ENCODE data around the gene ZNF579.
"Not testable (repeated sequence)": the region's sequence is repeated elsewhere in the genome, so short reads cannot be mapped to it uniquely, and the experiment has no call there.

The ZNF579 gene

DNA sequence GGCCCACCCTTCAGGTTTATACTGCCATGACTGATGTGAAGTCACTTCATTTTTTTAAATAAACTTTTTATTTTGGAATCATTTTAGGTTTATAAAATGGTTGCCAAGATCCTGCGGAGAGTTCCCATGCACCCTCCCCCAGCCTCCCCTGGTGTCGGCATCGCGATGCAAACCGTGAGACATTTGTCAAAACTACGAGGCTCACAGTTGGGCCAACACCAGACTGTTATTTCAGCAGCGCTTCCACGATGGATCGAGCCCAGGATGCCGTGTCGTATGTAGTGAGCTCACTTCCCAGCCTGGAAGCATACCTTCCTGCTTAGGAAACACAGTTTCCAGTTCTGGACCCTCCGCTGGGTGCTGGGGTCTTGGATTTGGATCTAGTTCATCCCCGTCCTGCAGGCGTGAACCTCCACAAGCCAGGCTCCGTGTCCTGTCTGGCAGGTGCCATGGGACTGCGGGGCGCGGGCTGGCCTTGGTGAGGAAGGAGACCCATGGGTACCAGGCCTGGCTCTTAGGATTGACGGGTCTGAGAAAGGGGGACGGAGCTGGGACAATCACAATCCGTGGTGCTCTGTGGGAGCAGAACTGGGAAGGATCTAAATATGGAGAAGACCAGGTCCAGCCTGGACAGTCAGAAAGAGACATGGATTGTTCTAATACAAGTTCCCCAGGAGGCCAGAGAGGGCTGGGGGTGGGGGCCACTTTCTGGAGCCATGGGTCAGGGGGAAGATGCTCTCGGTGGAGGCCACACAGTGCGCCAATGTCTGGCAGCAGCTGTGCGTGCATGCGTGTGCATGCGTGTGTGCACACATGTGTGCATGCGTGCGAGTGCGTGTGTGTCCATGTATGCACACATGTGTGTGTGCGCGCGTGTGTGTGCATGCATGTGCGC is 41.3 kb downstream of the ZNF579 start:
- DNase-seq (ENCODE audit: low read depth): no peak

DNA sequence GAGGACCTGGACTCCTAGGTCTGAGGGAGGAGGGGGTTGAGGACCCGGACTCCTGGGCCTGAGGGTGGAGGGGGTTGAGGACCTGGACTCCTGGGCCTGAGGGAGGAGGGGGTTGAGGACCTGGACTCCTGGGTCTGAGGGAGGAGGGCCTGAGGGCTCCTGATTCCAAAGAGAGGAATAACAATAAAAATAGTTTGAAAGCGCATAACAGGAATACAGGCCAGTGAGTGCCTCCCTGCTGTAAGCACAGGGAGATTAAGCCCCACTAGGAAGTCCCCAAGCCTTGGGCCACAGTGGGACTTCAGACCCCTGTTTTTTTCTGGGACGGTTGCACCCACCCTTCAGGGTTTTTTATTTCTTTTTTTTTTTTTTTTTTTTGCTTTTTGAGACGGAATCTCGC is 42.5 kb downstream of the ZNF579 start:
- no peak for DNase-seq (ENCODE audit: low read depth)

GRCh38 chr19:55537741-55538111 is 42.9 kb downstream of the ZNF579 start:
- no peak for DNase-seq (ENCODE audit: low read depth)

DNA sequence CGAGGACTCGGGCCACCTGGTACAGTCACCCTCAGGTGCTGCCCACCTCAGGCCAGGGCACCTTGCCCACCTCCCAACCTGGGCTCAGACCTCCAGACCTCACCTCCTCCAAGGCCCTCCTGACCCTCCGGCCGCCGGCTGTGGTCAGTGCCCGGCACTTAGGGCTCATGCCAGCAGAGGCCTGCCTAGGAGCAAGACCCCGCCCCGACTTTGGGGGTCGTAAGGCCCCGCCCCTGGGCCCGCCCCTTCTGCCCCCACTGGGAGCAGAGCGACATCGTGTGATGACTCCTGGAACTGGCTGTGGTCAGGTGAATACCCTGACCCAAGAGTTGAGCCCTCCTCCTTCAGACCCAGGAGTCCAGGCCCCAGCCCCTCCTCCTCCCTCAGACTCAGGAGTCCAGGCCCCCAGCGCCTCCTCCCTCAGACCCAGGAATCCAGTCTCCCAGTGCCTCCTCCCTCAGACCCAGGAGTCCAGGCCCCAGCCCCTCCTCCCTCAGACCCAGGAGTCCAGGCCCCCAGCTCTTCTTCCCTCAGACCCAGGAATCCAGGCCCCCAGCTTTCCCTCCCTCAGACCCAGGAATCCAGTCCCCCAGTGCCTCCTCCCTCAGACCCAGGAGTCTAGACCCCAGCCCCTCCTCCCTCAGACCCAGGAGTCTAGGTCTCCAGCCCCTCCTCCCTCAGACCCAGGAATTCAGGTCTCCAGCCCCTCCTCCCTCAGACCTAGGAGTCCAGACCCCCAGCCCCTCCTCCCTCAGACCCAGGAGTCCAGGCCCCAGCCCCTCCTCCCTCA is 43.5 kb downstream of the ZNF579 start, which contains the start of gene SBK2:
Gene SBK2, minus strand, starts transcription at position 183 of the 790 bp plus-strand sequence. CDS start 839 bp downstream, outside the sequence.
- no peak for DNase-seq (ENCODE audit: low read depth)

DNA sequence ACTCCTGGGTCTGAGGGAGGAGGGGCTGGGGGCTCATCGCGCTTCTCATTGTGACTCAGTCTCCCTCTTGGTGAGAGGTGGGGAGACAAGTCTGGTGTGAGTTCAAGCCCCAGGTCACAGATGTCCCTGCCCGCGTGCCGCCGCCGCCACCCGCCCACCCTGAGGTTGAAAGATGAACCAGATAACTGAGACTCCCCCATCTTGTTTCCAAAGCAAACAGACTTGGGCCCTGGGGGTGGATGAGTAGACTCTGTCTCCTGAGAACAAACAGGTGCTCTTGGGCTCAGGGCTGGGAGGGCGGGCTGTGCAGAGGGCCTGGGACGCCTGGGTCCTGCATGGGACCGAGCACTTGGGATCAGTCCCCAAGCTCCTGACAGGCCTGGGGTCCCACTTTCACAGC is 44.3 kb downstream of the ZNF579 start:
- no peak for DNase-seq (ENCODE audit: low read depth)

- no peak for DNase-seq (ENCODE audit: low read depth)
These were observed 44.7 kb downstream of the ZNF579 start for GRCh38 chr19:55535965-55536350.

DNA sequence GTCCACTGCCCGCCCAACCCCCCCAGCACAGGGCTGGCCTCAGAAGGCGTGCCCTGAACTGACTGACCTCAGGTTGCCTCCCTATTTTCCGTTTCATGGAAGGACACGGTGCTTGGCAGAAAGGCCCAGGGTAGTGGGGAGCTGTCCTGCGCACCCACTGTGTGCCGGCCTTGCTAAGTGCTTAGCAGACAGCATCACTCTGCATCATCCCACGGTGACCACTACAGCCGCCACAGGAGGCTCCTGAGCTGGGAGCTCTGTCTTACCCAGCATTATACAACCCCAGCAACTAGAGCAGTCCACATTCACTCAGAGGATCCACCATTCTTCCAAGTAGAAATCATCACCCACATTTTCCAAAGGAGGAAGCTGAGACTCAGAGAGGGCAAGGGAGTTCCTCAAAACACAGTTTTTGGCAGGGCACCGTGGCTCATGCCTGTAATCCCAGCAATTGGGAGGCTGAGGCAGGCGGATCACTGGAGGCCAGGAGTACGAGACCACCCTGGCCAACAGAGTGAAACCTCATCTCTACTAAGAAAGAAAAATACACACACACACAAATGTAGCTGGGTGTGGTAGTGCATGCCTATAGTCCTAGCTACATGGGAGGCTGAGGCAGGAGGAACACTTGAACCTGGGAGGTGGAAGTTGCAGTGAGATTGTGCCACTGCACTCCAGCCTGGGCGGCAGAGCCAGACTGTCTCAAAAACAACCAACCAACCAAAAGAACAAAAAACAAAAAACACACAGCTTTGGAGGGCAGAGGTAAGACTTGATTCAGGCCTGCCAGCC is 45.3 kb downstream of the ZNF579 start:
- DNase-seq (ENCODE audit: low read depth): no peak

GRCh38 chr19:55534280-55534679 is 46.4 kb downstream of the ZNF579 start:
- DNase-seq (ENCODE audit: low read depth): not testable (repeated sequence)

DNA sequence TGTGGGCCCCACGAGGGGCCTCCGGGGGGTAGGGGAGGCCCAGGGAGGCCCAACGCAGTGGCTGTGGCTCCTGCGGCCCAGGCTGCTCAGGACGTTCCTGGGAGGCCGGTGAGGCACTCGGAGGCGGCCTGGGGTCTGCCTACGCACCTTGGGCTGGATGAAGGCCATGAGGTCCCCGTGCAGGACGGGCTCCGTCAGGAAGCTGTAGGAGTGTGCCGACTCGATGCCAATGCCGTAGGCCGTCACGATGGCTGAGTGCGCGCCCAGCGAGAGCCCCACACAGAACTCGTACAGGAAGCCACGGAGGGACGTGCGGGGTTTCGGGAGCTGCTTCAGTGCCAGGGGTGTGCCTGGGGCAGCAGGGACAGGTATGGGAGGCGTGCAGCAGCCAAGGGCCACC is 49.7 kb downstream of the ZNF579 start:
- no peak for DNase-seq (ENCODE audit: low read depth)

DNA sequence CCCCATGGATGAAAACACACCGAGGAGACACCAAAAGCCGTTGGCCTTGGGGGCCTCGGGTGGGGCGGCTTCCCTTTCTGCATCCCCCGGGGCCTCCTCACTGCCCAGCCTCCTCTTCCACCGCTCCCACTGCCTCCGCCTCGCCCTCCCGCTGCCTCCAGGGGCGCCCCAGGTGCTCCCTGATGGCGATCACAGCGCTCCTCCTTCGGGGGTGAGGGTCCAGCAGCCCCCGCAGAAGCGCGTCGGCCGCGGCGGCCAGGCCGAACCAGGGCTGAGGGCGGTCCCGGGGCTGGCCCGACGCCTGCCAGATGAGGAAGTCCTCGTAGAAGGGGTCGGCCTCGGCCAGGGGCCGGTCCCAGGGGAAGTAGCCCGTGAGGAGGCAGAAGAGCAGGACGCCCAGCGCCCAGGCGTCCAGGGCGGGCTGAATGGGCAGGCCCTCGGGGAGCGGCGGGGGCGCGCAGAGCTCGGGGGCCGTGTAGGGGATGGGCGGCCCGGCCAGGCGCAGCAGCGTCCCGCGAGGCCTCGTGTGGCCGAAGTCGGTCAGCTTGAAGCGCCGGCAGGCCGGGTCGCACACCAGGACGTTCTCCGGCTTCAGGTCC is 50.9 kb downstream of the ZNF579 start:
- DNase-seq (ENCODE audit: low read depth): no peak

DNA sequence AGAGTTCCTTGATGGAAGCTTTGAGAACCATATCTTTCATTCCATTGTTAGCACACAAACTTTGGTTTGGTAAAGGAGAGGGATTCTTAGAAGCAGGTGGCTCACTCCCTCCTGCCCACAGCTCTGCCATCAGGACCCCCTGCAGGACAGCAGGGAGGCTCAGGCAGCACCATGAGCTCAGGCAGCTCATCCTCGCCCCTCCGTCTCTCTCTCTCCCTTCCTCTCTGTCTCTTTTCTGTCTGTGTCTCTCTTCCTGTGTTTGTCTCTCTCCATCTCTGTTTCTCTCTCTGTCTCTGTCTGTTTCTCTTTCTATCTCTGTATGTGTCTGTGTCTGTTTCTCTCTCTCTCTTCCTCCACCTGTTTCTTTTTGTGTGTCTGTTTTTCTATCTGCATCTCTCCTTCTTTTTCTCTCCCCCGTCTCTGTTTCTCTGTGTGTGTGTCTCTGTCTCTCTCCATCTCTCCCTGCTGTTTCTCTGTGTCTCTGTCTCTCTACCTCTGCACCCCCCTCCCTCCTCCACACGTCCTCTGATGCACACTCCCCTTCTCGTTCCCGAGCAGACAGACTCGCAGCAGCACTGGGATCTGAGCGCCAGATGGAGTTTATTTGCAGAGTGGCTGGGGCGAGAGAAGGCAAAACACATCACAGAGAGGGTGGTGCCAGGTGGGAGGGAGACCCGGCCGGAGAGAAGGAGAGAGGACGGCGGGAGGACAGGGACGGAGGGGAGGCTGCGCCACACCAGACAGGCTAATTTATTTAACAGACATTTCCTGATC is 52.4 kb downstream of the ZNF579 start:
- DNase-seq (ENCODE audit: low read depth): no peak

- no peak for DNase-seq (ENCODE audit: low read depth)
These were observed 53.2 kb downstream of the ZNF579 start for GRCh38 chr19:55527197-55528029.

All from stimulated activated CD8-positive, alpha-beta memory T cell treated with anti-CD3 and anti-CD28 coated beads, Interleukin-4, amount 100 ng/mL, for 24 hours (primary cell).